MCF 10A (cell line): ENCODE results near the gene RALGPS1. TPM values are rescaled to one million over a fixed set of nuclear protein-coding genes. Genes with fewer than 3 reads are reported as not detected.

Source experiments
- BruUV-seq: library from RNA; stranded (reverse); fragments of 400-500 nt; replicated peaks from 2 replicates; lab custom pipeline; 2021; lab: Mats Ljungman, UMichigan
- CTCF ChIA-PET: fragments of 300-600 bp; sonication (Branson Sonifier 250); formaldehyde crosslinking; extraction: SDS; loops from one replicate; lab custom pipeline; 2021; ENCODE audit warnings: antibody characterized with exemption, inconsistent platforms; lab: Yijun Ruan, JAX
- POLR2A ChIA-PET: fragments of 300-600, 350-650 bp; sonication (Branson Sonifier 250); formaldehyde crosslinking; extraction: SDS; loops from one replicate; lab custom pipeline; 2020; ENCODE audit warnings: antibody characterized with exemption, inconsistent platforms; lab: Yijun Ruan, JAX
- DNase-seq: peaks from one replicate; pipeline ENCODE4 v3.0.0-alpha.2; 2018; ENCODE audit not compliant: unreplicated experiment
- H3K27ac Mint-ChIP-seq: one replicate; pipeline ENCODE4 v1.8.0; 2022; ENCODE audit warnings: mild to moderate bottlenecking, low read depth, mixed read lengths; ENCODE audit not compliant: unreplicated experiment
- H3K27me3 Mint-ChIP-seq: one replicate; pipeline ENCODE4 v1.8.0; 2022; ENCODE audit warnings: mixed read lengths; ENCODE audit not compliant: insufficient read depth, unreplicated experiment
- H3K36me3 Mint-ChIP-seq: one replicate; pipeline ENCODE4 v1.8.0; 2022; ENCODE audit warnings: mild to moderate bottlenecking, moderate library complexity, mixed read lengths; ENCODE audit not compliant: insufficient read depth, unreplicated experiment
- H3K4me1 Mint-ChIP-seq: one replicate; pipeline ENCODE4 v1.8.0; 2022; ENCODE audit warnings: mixed read lengths; ENCODE audit not compliant: insufficient read depth, unreplicated experiment
- H3K4me3 Mint-ChIP-seq: one replicate; pipeline ENCODE4 v1.8.0; 2022; ENCODE audit warnings: mild to moderate bottlenecking, moderate library complexity, mixed read lengths; ENCODE audit not compliant: unreplicated experiment
- H3K9me3 Mint-ChIP-seq: one replicate; pipeline ENCODE4 v1.8.0; 2022; ENCODE audit warnings: mixed read lengths; ENCODE audit not compliant: unreplicated experiment
- CTCF ChIP-seq: fragments of 200-600 bp; IDR thresholded peaks from one replicate; pipeline ENCODE4 v1.8.0; 2022; ENCODE audit warnings: antibody characterized with exemption, mild to moderate bottlenecking; ENCODE audit not compliant: unreplicated experiment
- intact Hi-C: fragments of 100-400 bp; cut with micrococcal nuclease; formaldehyde crosslinking; loops from 2 replicates; pipeline ENCODE4 v1.14.1; 2022
- total RNA-seq: library from RNA; stranded (reverse); gene quantifications from 2 replicates; pipeline ENCODE4 v1.2.3, GENCODE V29; 2022

RALGPS1 gene
- total RNA-seq, 1 experiment from 2014 or later = 2.4 TPM

- no peak for DNase-seq
- intact Hi-C loops = no loop called here
- Mint-ChIP-seq H3K9me3 (no peaks in the 10 kb centered on the region), H3K27ac (no peak overlapping the region), H3K4me1 (peaks cover 12% of the 10 kb centered on the region), H3K4me3 (no peak overlapping the region), H3K27me3 (no peaks in the 10 kb centered on the region), H3K36me3 (no peaks in the 10 kb centered on the region)
- ChIA-PET CTCF (interaction anchor here (0.7 kb wide), 1 partner anchor 40 kb away, joined by 3 read pairs; no protein-coding TSS in a partner anchor), POLR2A (interaction anchor here (1.2 kb wide), 1 partner anchor 10 kb away, joined by 4 read pairs; no protein-coding TSS in a partner anchor)
- BruUV-seq = no TSS peak
- TF ChIP-seq CTCF = no peak
These were observed 257.6 kb downstream of the RALGPS1 start for GRCh38 chr9:127172066-127172707.

- no peaks in the 10 kb centered on the region for H3K9me3 Mint-ChIP-seq
- H3K27ac Mint-ChIP-seq = no peak overlapping the region
- H3K36me3 Mint-ChIP-seq = no peaks in the 10 kb centered on the region
- H3K4me1 Mint-ChIP-seq = peaks cover 7% of the 10 kb centered on the region
- TF ChIP-seq CTCF = no peak
- no peaks in the 10 kb centered on the region for H3K27me3 Mint-ChIP-seq
- intact Hi-C loops = no loop called here
- no TSS peak for BruUV-seq
- no peak for DNase-seq
- POLR2A ChIA-PET = no interaction called here
- no peak overlapping the region for H3K4me3 Mint-ChIP-seq
- CTCF ChIA-PET = interaction anchor here (0.7 kb wide), 1 partner anchor 39 kb away, joined by 3 read pairs; no protein-coding TSS in a partner anchor
These were observed 258.5 kb downstream of the RALGPS1 start for GRCh38 chr9:127173063-127173462.

GRCh38 chr9:127174386-127175318 is 260.1 kb downstream of the RALGPS1 start:
- no TSS peak for BruUV-seq
- ChIA-PET CTCF (no interaction called here), POLR2A (interaction anchor here (0.7 to 0.9 kb wide), 3 partner anchors 46 to 275 kb away, joined by 3 to 4 read pairs (median 3); no protein-coding TSS in a partner anchor)
- Mint-ChIP-seq H3K36me3 (no peaks in the 10 kb centered on the region), H3K4me3 (no peak overlapping the region), H3K27me3 (no peaks in the 10 kb centered on the region), H3K9me3 (no peaks in the 10 kb centered on the region), H3K4me1 (peaks cover 7% of the 10 kb centered on the region), H3K27ac (no peak overlapping the region)
- TF ChIP-seq CTCF = no peak
- intact Hi-C loops = no loop called here
- no peak for DNase-seq

GRCh38 chr9:127175319-127175715 is 260.7 kb downstream of the RALGPS1 start:
- intact Hi-C loops = no loop called here
- Mint-ChIP-seq H3K36me3 (no peaks in the 10 kb centered on the region), H3K27ac (no peak overlapping the region), H3K4me1 (peaks cover 7% of the 10 kb centered on the region), H3K4me3 (no peak overlapping the region), H3K27me3 (no peaks in the 10 kb centered on the region), H3K9me3 (no peaks in the 10 kb centered on the region)
- ChIA-PET POLR2A (interaction anchor here (0.9 kb wide), 1 partner anchor 46 kb away, joined by 3 read pairs; no protein-coding TSS in a partner anchor), CTCF (no interaction called here)
- no TSS peak for BruUV-seq
- no peak for DNase-seq
- TF ChIP-seq CTCF = no peak
